Hematopoietic multipotent progenitor cell treated with erythropoietin and hydrocortisone succinate and interleukin-3 and kit ligand, for 4 days (in vitro differentiated cells): ENCODE data around the gene TSEN54.
A peak's percentile ranks its signal among the peaks of the same experiment; 100 is the strongest.
"Not testable (repeated sequence)": the region's sequence is repeated elsewhere in the genome, so short reads cannot be mapped to it uniquely, and the experiment has no call there.

Experiments used
- DNase-seq: peaks from one replicate; pipeline ENCODE4 v3.0.0-alpha.2; 2015

TSEN54 gene

DNA sequence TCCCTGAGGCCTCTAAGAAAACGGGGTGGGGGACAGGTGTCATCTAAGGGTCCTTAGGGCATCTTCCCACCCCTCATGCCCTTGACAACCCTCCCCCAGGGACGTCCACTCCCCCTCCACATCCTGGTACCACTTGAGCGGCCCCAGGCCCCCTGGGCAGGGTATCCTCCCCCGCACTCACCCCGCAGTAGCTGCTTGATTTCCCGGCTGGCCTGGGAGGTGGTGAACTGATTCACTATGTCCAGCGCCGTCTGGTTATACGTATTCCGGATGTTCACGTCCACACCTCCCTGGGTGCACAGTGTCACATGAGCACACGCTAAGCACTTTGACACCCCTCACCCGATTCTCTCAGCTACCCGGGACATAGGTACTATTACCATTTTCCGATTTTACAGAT, 10.7 kb upstream of the TSEN54 start:
- DNase-seq: no peak

- DNase-seq: no peak
Observed at GRCh38 chr17:75506134-75506533, 10.2 kb upstream of the TSEN54 start.

GRCh38 chr17:75506888-75507287, 9.4 kb upstream of the TSEN54 start:
- DNase-seq: no peak

- no peak for DNase-seq
Observed at GRCh38 chr17:75507733-75508719, 8.3 kb upstream of the TSEN54 start.

GRCh38 chr17:75508931-75509361, 7.4 kb upstream of the TSEN54 start:
- no peak for DNase-seq

DNA sequence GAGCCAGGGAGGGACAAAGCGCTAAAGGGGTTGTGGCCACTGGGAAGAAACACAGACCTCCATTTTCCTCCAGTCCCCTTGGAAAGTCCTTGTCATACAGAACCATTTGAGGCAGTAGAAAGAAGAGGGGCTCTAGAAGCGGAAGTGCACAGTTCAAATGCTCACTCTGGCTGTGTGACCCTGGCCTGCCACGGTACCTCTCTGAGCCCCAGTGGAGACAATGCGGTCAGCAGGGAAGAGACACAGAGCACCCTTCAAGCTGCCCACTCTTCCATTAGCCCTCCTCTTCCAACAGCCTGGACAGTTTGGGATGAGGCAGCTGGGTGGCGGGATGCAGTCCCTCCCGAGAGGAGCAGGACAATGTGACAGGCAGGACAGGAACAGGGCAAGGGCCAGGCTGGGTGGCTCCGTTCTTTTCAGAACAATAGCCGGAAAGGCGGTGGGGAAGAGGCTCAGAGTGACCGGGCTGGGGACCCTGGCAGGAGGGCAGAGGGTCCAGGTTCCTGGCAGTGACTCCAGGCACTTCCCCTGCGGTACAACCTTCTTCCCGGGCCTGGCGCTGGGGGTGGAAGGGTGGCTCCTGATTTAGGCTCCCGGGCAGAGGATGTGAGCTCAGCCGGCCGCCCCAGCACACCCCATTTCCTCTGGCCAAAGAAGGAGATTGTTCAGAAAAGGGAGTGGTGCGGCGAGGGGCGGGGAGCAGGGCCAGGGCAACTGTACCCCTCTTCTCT, 6.6 kb upstream of the TSEN54 start:
- DNase-seq: no peak

- no peak for DNase-seq
Observed at GRCh38 chr17:75511270-75511609, 5.1 kb upstream of the TSEN54 start.

GRCh38 chr17:75511610-75512575, 4.4 kb upstream of the TSEN54 start:
- no peak for DNase-seq

DNA sequence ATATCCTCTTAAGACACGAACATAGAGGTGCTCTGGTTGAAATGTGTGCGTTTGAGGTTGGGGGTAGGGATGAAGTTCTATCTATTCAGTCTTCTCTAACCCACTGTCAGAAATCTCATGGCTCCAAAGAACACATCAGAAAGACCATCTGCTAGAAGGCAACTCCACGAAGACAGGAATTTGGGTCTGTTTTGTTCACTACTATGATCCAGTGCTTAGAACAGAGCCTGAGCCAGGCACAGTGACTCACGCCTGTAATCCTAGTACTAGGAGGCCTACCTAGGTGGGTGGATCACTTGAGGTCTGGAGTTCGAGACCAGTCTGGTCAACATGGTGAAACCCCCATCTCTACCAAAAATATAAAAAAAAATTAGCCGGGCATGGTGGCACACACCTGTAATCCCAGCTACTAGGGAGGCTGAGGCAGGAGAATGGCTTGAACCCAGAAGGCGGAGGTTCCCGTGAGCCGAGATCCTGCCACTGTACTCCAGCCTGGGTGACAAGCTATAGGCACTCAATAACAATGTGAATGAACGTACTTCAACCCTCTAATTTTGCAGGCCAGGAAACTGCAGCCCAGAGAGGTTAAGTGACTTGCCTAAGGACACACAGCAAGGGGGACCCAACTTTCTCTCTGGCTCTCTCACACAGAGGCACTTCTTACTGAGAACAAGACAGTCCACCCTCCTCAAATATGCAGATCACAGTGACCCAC, 3.2 kb upstream of the TSEN54 start:
- no peak for DNase-seq

- no peak for DNase-seq
Observed at GRCh38 chr17:75513641-75514000, 2.7 kb upstream of the TSEN54 start.

DNA sequence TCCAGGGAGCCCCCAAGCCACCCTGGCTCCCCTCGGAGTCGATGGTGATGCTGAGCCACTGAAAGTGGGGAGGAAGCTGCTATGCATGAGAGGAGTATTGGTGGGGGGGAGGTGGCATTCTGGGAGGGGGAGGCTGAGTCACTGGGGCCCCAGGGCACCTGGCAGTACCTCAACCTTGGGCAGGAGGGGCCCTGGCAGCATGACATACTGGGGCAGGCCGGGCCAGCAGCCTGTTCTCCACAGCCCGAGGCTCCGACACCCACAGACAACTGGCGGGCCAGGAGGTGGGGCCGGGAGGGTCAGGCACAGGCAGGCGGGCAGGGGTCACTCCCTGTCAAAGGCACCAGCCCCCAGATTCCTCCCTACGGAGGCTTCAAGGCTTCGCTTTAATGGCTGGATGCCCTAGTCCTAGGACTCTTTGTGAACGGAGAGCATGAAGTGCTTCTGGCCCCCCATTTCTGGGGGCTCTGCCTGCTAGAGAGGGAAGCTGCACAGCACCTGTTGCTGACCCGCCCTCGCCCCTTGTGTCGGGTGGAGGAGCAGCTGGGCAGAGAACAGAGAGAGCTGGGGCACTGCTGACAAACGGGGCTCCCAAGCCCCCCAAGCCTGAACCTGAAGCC, 1.9 kb upstream of the TSEN54 start:
- no peak for DNase-seq

DNA sequence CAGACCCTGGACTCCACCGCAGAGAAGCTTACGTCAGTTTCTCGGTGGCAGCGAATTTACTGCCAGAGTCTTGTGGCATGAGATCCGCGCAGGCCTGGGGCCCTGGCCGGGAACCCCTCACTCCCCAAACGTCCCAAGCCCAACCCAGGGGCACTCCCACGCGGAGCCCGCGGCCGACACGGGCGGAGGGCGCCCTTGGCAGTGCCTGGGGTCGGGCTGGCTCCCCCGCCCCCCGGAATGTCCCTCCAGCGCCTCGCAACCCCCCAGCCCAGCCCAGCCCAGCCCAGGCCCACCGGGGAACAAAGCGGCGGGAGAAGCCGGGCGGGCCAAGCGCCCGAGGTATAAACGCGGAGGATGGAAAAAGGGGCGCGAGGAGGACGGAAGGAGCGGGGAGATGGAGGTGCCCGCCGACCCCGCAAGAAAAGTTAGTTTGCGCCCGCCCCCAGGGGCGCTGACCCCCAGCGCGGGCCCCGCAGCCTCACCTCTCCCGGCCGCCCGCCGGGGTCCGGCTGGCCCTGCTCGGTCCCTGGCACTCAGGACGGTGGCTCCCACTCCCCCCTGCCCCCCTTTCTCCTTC, 1.3 kb upstream of the TSEN54 start:
- DNase-seq: no peak

DNA sequence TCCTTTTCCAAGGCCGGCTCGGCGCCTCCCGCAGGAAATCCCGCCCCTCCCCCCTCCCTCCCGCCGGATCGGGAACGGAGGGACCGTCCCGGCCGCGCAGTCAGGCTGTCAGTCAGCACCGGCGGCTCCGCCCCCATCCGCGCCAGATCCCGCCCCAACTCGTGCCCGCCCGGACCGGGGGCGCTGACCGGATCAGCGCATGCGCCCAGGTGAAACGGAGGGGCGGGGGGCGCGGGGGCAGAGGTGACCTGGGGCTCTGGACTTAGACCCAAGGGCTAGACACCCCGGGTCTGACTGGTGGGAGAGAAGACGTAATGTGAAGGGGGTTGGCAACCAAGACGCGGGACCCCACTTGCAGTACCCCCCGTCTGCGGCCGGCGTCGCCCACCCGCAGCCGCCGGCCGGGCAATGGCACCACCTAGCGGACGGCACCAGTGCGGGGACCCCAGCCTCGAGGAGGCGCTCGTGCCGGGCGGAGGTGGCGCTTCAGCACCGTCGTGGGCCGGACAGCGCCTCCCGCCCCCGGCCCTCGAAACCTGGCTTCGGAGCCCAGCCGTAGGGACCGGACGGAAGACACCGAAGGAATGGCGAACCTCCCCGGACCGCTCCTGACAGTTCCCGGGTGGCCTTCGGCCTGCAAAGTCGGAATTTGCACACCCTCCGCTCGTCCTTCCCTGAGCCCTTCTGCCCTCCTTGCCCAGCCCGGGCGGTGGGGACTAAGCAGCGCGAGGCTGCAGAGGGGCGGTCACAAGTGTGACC, 653 bp upstream of the TSEN54 start, which contains the start of gene CASKIN2:
Gene CASKIN2 (minus strand): TSS at position 42 of the 759 bp plus-strand sequence. CDS start 1,733 bp downstream, outside the sequence.
- DNase-seq: peak; percentile 89

- DNase-seq: peak; percentile 59
Observed at GRCh38 chr17:75516619-75517296, 430 bp downstream of the TSEN54 start.

DNA sequence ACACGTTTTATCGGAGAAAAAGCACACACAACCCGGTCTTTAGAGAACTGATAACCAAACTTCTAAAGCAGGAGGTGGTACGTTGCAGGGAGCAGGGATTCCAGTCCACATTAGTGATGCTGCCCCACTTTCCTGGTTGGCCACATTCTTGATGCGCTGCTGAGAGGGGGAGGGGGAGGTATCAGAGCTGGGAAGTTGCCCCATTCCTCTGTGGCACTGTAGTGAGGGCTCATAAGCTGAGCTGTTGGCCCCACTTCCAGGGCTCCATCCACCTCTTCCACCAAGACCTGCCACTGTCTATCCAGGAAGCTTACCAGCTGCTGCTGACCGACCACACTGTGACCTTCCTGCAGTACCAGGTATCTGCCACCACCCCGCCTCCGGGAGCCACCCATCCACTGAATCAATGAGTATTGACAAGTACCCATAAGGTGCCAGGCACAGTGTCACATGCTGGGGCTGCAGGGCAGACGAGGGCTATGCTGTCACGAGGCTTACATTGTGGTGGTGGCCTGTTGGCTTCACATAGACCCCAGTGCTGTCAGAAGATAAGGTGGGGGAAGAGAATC, 1.1 kb downstream of the TSEN54 start:
- no peak for DNase-seq

DNA sequence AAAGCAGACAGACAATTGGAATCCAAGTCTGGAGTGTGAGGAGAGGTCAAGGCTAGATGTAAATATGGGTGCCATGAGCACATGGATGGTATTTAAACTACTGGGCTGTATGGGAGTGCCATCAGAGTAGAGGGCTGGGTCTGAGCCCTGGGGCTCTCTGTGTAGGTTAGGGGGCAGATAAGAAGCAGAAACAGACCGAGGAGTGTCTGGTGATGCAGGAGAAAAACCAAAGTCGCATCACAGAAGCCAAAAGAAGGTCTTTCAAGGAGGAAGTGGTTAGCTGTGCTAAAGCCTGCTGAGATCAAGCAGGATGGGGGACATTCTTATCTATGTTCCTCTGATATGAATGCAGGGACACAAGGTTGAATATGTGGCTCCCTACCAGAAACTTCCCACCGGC, 1.9 kb downstream of the TSEN54 start:
- DNase-seq: peak; percentile 97

DNA sequence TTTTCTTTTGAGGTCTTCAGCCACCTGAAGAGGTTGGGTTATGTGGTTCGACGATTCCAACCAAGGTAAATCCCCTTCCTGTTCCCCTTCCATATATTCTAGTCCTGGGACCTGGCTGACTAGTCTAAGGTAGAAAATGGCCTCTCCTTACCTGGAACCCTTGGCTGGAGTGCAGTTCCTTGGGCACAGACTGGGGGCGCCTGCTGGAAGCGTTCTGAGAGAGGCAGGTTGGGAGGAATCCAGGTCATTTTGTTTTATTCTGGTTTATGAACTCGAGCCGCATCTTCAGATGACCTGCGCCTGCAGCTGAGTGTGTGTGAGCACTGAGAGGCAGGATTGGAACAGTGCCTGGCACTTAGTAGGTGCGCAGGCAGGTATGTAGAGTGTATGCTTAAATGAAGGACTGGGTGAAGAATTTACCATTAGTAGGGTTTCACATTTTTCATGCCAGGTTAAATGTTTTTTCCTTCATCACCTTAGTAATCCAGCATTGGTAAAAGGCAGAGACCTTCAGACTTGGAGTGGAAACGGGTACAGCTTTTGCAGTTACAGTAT, 2.7 kb downstream of the TSEN54 start:
- no peak for DNase-seq

DNA sequence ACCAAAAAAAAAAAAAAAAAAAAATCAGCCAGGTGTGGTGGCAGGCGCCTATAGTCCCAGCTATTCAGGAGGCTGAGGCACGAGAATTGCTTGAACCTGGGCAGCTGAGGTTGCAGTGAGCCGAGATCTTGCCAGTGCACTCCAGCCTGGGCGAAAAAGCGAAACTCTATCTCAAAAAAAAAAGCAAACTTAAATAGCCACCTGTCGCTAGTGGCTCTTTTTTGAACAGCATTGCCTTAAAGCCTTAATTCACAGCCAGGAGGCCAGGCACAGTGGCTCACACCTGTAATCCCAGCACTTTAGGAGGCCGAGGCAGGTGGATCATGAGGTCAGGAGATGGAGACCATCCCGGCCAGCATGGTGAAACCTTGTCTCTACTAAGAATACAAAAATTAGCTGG, 4.1 kb downstream of the TSEN54 start:
- DNase-seq: not testable (repeated sequence)

GRCh38 chr17:75521290-75521689, 5.0 kb downstream of the TSEN54 start:
- no peak for DNase-seq
